ENCODE results near the gene KRTAP21-1.

Gene KRTAP21-1

DNA sequence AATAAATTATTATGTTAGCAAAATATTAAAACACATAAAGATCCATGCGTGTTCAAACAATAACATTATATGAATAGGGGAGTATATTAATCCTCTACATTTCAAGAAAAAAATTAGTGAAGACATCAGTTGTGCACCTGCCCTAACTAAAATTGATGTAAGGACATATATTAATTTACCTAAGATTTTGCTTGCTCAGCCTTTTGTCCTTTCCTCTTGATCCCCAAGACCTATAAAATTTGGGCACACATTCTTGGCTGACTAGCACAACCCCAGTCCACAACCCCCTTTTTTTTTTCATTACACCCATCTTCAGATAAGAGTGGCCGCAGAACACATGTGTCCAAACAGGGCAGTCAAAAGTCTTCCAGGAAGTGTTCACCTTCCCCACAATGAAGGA lies 14.8 kb downstream of the KRTAP21-1 start:
- no peaks in the 10 kb centered on the region for H3K79me2 ChIP-seq (ENCODE audit: control insufficient read depth, insufficient read depth, low read length, poor library complexity)
- H2BK5ac ChIP-seq (ENCODE audit: low read depth, low read length, poor library complexity): no peak overlapping the region
- H3K4ac ChIP-seq (ENCODE audit: low read depth, low read length): no peak overlapping the region
- no peaks in the 10 kb centered on the region for H3K79me1 ChIP-seq (ENCODE audit: low read length)
- no peak overlapping the region for H3K4me3 ChIP-seq (ENCODE audit: low read depth, low read length)
- no peak overlapping the region for H2BK12ac ChIP-seq (ENCODE audit: low read length)
- no peak overlapping the region for H3K18ac ChIP-seq (ENCODE audit: low read length)
- no peak for DNase-seq
- no peak overlapping the region for H2BK120ac ChIP-seq (ENCODE audit: insufficient read depth, low read length, poor library complexity)
- no peak overlapping the region for H4K91ac ChIP-seq (ENCODE audit: low read depth, low read length)
- no peaks in the 10 kb centered on the region for H3K9me3 ChIP-seq (ENCODE audit: insufficient read depth, low read depth, low read length)
- H4K12ac ChIP-seq (ENCODE audit: low read depth, low read length): no peak overlapping the region
- no peak overlapping the region for H3K23ac ChIP-seq (ENCODE audit: low read length)
- no peaks in the 10 kb centered on the region for H3K27me3 ChIP-seq (ENCODE audit: insufficient read depth, low read length)
- no peak overlapping the region for H3K4me2 ChIP-seq (ENCODE audit: low read length)
- H2AFZ ChIP-seq (ENCODE audit: insufficient read depth, low read length, poor library complexity): no peak overlapping the region
- no CpG with 5 or more reads among the region's 2 CpGs for WGBS (ENCODE audit: extremely low coverage, insufficient coverage, insufficient read length)
- H3K4me1 ChIP-seq (ENCODE audit: control insufficient read depth in 1 of 2, insufficient read depth in 2 of 2, low read length in 2 of 2): no peaks in the 10 kb centered on the region
- no peak overlapping the region for H4K8ac ChIP-seq (ENCODE audit: low read depth, low read length)
- no peak overlapping the region for H2AK5ac ChIP-seq (ENCODE audit: low read length)
- H3K36me3 ChIP-seq (ENCODE audit: control insufficient read depth in 1 of 2, insufficient read depth in 2 of 2, low read length in 2 of 2): no peaks in the 10 kb centered on the region
- no peak overlapping the region for H3K14ac ChIP-seq (ENCODE audit: low read length)
- no peak overlapping the region for H3K27ac ChIP-seq (ENCODE audit: low read depth, low read length)
- no peak overlapping the region for H3K9ac ChIP-seq (ENCODE audit: low read length)

DNA sequence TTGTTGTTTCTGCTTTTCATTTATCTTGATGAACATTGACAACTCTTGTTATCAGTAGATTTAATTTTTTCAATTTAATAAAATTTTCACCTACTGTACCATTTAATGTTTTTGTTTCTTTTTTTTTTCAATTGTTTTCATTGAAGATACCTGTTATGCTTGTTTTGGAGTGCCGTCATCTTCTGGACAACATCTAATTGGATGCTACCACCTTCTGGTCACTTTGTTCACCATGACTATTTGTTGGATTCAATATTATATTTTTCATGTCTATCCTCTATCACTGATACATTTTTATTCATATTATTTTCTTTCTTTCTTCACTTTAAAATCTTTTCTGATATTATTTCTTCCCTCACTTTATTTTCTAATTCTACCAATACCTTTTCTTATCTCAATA lies 22.2 kb downstream of the KRTAP21-1 start:
- H2BK12ac ChIP-seq (ENCODE audit: low read length): no peak overlapping the region
- no peak overlapping the region for H3K23ac ChIP-seq (ENCODE audit: low read length)
- no peak overlapping the region for H3K14ac ChIP-seq (ENCODE audit: low read length)
- H3K4me3 ChIP-seq (ENCODE audit: low read depth, low read length): no peak overlapping the region
- H4K91ac ChIP-seq (ENCODE audit: low read depth, low read length): no peak overlapping the region
- H3K79me2 ChIP-seq (ENCODE audit: control insufficient read depth, insufficient read depth, low read length, poor library complexity): no peaks in the 10 kb centered on the region
- no peak overlapping the region for H4K8ac ChIP-seq (ENCODE audit: low read depth, low read length)
- H3K9me3 ChIP-seq (ENCODE audit: insufficient read depth, low read depth, low read length): peaks cover 2% of the 10 kb centered on the region
- no peak overlapping the region for H2AK5ac ChIP-seq (ENCODE audit: low read length)
- H2AFZ ChIP-seq (ENCODE audit: insufficient read depth, low read length, poor library complexity): no peak overlapping the region
- H2BK5ac ChIP-seq (ENCODE audit: low read depth, low read length, poor library complexity): no peak overlapping the region
- no peak overlapping the region for H4K12ac ChIP-seq (ENCODE audit: low read depth, low read length)
- no peak overlapping the region for H3K27ac ChIP-seq (ENCODE audit: low read depth, low read length)
- no peaks in the 10 kb centered on the region for H3K36me3 ChIP-seq (ENCODE audit: control insufficient read depth in 1 of 2, insufficient read depth in 2 of 2, low read length in 2 of 2)
- no peak for DNase-seq
- no peaks in the 10 kb centered on the region for H3K27me3 ChIP-seq (ENCODE audit: insufficient read depth, low read length)
- no peaks in the 10 kb centered on the region for H3K79me1 ChIP-seq (ENCODE audit: low read length)
- no peak overlapping the region for H3K18ac ChIP-seq (ENCODE audit: low read length)
- H3K9ac ChIP-seq (ENCODE audit: low read length): no peak overlapping the region
- no peak overlapping the region for H3K4me2 ChIP-seq (ENCODE audit: low read length)
- H3K4me1 ChIP-seq (ENCODE audit: control insufficient read depth in 1 of 2, insufficient read depth in 2 of 2, low read length in 2 of 2): no peaks in the 10 kb centered on the region
- no peak overlapping the region for H2BK120ac ChIP-seq (ENCODE audit: insufficient read depth, low read length, poor library complexity)
- H3K4ac ChIP-seq (ENCODE audit: low read depth, low read length): no peak overlapping the region
- WGBS (ENCODE audit: extremely low coverage, insufficient coverage, insufficient read length): no CpG with 5 or more reads among the region's 1 CpG

DNA sequence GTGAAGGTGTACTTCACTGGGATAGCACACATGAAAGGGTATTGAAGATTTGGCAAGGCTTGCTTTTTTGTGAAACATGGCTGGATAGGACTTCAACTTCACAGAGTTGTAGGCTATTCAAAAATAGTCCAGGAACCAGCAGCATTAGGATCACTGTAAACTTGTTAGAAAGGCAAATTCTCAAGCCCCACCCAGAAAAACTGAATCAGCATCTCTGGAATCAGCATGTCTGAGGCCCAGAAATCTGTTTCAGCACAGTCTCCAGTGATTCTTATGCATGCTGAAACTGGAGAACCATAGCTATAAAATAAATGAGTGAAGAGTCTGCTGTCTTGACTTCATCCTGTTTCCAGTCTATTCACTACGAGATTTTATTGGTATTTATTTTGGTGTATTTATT lies 28.5 kb downstream of the KRTAP21-1 start:
- H3K9me3 ChIP-seq (ENCODE audit: insufficient read depth, low read depth, low read length): peaks cover 2% of the 10 kb centered on the region
- H3K36me3 ChIP-seq (ENCODE audit: control insufficient read depth in 1 of 2, insufficient read depth in 2 of 2, low read length in 2 of 2): no peaks in the 10 kb centered on the region
- H3K79me1 ChIP-seq (ENCODE audit: low read length): no peaks in the 10 kb centered on the region
- DNase-seq: no peak
- no peak overlapping the region for H3K14ac ChIP-seq (ENCODE audit: low read length)
- H3K4me1 ChIP-seq (ENCODE audit: control insufficient read depth in 1 of 2, insufficient read depth in 2 of 2, low read length in 2 of 2): no peaks in the 10 kb centered on the region
- H3K27me3 ChIP-seq (ENCODE audit: insufficient read depth, low read length): no peaks in the 10 kb centered on the region
- no peak overlapping the region for H3K18ac ChIP-seq (ENCODE audit: low read length)
- no peak overlapping the region for H3K27ac ChIP-seq (ENCODE audit: low read depth, low read length)
- no peak overlapping the region for H3K23ac ChIP-seq (ENCODE audit: low read length)
- H3K4me2 ChIP-seq (ENCODE audit: low read length): no peak overlapping the region
- no peak overlapping the region for H4K8ac ChIP-seq (ENCODE audit: low read depth, low read length)
- H2BK5ac ChIP-seq (ENCODE audit: low read depth, low read length, poor library complexity): no peak overlapping the region
- no peak overlapping the region for H2AFZ ChIP-seq (ENCODE audit: insufficient read depth, low read length, poor library complexity)
- H3K4me3 ChIP-seq (ENCODE audit: low read depth, low read length): no peak overlapping the region
- H2BK120ac ChIP-seq (ENCODE audit: insufficient read depth, low read length, poor library complexity): no peak overlapping the region
- no peak overlapping the region for H2BK12ac ChIP-seq (ENCODE audit: low read length)
- no peak overlapping the region for H3K4ac ChIP-seq (ENCODE audit: low read depth, low read length)
- no CpG with 5 or more reads among the region's 1 CpG for WGBS (ENCODE audit: extremely low coverage, insufficient coverage, insufficient read length)
- no peak overlapping the region for H4K12ac ChIP-seq (ENCODE audit: low read depth, low read length)
- no peak overlapping the region for H4K91ac ChIP-seq (ENCODE audit: low read depth, low read length)
- no peak overlapping the region for H2AK5ac ChIP-seq (ENCODE audit: low read length)
- H3K9ac ChIP-seq (ENCODE audit: low read length): no peak overlapping the region
- no peaks in the 10 kb centered on the region for H3K79me2 ChIP-seq (ENCODE audit: control insufficient read depth, insufficient read depth, low read length, poor library complexity)

DNA sequence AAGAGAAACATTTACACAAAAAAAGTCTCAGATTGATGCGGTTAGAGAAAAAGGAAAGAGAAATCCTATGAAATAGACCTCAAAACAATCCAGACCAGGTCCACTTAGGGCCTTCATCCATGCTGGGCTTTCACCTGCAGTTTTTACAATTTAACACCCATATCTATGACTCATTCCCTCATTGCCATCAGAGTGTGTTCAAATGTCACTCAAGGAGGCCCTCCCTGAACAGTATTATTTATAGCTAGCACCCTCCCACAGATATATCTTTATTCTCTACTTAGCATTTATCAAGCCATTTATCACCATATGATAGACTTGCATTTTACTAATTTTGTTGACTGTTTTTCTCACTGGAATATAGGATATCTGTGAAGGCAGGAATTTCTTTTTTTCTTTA lies 35.8 kb downstream of the KRTAP21-1 start:
- Histone ChIP-seq H2BK12ac (ENCODE audit: low read length) (no peak overlapping the region), H3K9ac (ENCODE audit: low read length) (no peak overlapping the region), H4K12ac (ENCODE audit: low read depth, low read length) (no peak overlapping the region), H3K27ac (ENCODE audit: low read depth, low read length) (no peak overlapping the region), H3K4me2 (ENCODE audit: low read length) (no peak overlapping the region), H3K18ac (ENCODE audit: low read length) (no peak overlapping the region), H3K27me3 (ENCODE audit: insufficient read depth, low read length) (no peaks in the 10 kb centered on the region), H4K8ac (ENCODE audit: low read depth, low read length) (no peak overlapping the region), H3K23ac (ENCODE audit: low read length) (no peak overlapping the region), H2BK120ac (ENCODE audit: insufficient read depth, low read length, poor library complexity) (no peak overlapping the region), H3K79me1 (ENCODE audit: low read length) (no peaks in the 10 kb centered on the region), H3K14ac (ENCODE audit: low read length) (no peak overlapping the region), H4K91ac (ENCODE audit: low read depth, low read length) (no peak overlapping the region), H3K9me3 (ENCODE audit: insufficient read depth, low read depth, low read length) (no peaks in the 10 kb centered on the region), H3K4me1 (ENCODE audit: control insufficient read depth in 1 of 2, insufficient read depth in 2 of 2, low read length in 2 of 2) (no peaks in the 10 kb centered on the region), H3K36me3 (ENCODE audit: control insufficient read depth in 1 of 2, insufficient read depth in 2 of 2, low read length in 2 of 2) (no peaks in the 10 kb centered on the region), H3K4me3 (ENCODE audit: low read depth, low read length) (no peak overlapping the region), H3K4ac (ENCODE audit: low read depth, low read length) (no peak overlapping the region), H2AK5ac (ENCODE audit: low read length) (no peak overlapping the region), H3K79me2 (ENCODE audit: control insufficient read depth, insufficient read depth, low read length, poor library complexity) (no peaks in the 10 kb centered on the region), H2AFZ (ENCODE audit: insufficient read depth, low read length, poor library complexity) (no peak overlapping the region), H2BK5ac (ENCODE audit: low read depth, low read length, poor library complexity) (no peak overlapping the region)
- WGBS (ENCODE audit: extremely low coverage, insufficient coverage, insufficient read length): no CpG with 5 or more reads among the region's 1 CpG
- no peak for DNase-seq
